ENCODE data around the gene PCSK7.
"Not testable (repeated sequence)": the region's sequence is repeated elsewhere in the genome, so short reads cannot be mapped to it uniquely, and the experiment has no call there.

PCSK7 gene

GRCh38 chr11:117197516-117198456 is 34.1 kb downstream of the PCSK7 start:
- DNase-seq, result no peak

- no peak for DNase-seq
Observed at GRCh38 chr11:117197006-117197405, 34.9 kb downstream of the PCSK7 start.

- DNase-seq, result no peak
Observed at GRCh38 chr11:117195761-117196160, 36.1 kb downstream of the PCSK7 start.

GRCh38 chr11:117195258-117195657 is 36.6 kb downstream of the PCSK7 start:
- DNase-seq, result no peak

GRCh38 chr11:117194267-117194666 is 37.6 kb downstream of the PCSK7 start:
- no peak for DNase-seq

GRCh38 chr11:117193130-117194020 is 38.5 kb downstream of the PCSK7 start:
- DNase-seq, result no peak

- no peak for DNase-seq
Observed at GRCh38 chr11:117192401-117192875, 39.4 kb downstream of the PCSK7 start.

GRCh38 chr11:117191680-117192400 is 40.0 kb downstream of the PCSK7 start:
- DNase-seq, result no peak

GRCh38 chr11:117189941-117190544 is 41.8 kb downstream of the PCSK7 start:
- no peak for DNase-seq

- no peak for DNase-seq
Observed at GRCh38 chr11:117189191-117189940, 42.5 kb downstream of the PCSK7 start.

- no peak for DNase-seq
Observed at GRCh38 chr11:117188620-117189081, 43.2 kb downstream of the PCSK7 start.

- DNase-seq, result no peak
Observed at GRCh38 chr11:117187799-117188481, 43.9 kb downstream of the PCSK7 start.

- no peak for DNase-seq
Observed at GRCh38 chr11:117187428-117187798, 44.5 kb downstream of the PCSK7 start.

- no peak for DNase-seq
Observed at GRCh38 chr11:117187007-117187406, 44.9 kb downstream of the PCSK7 start.

- no peak for DNase-seq
Observed at GRCh38 chr11:117186431-117186761, 45.5 kb downstream of the PCSK7 start.

- no peak for DNase-seq
Observed at GRCh38 chr11:117185736-117186430, 46.0 kb downstream of the PCSK7 start.

- no peak for DNase-seq
Observed at GRCh38 chr11:117183724-117184349, 48.0 kb downstream of the PCSK7 start.

GRCh38 chr11:117183178-117183577 is 48.7 kb downstream of the PCSK7 start:
- DNase-seq, result not testable (repeated sequence)

GRCh38 chr11:117182551-117182935 is 49.3 kb downstream of the PCSK7 start:
- DNase-seq, result no peak
